Osteoblast (primary cell): ENCODE measurements around the gene GTF3C2. TPM values are rescaled to one million over a fixed set of nuclear protein-coding genes. Genes with fewer than 3 reads are reported as not detected.

Experiments used
- DNase-seq: peaks from one replicate; pipeline ENCODE4 v3.0.0; 2011; ENCODE audit warnings: low spot score, mixed read lengths; ENCODE audit not compliant: insufficient read length; ENCODE audit errors: missing footprints
- H2AFZ ChIP-seq: 2 replicates; pipeline ENCODE4 v1.6.0; 2011; ENCODE audit warnings: mild to moderate bottlenecking, low read length
- H3K27ac ChIP-seq: 2 replicates; pipeline ENCODE4 v1.5.1; 2011; ENCODE audit warnings: mild to moderate bottlenecking, low read depth, low read length, moderate library complexity
- H3K27me3 ChIP-seq: 2 replicates; pipeline ENCODE4 v1.6.0; 2012; ENCODE audit warnings: mild to moderate bottlenecking, control low read depth, inconsistent platforms, low read length, moderate library complexity; ENCODE audit not compliant: insufficient read depth
- H3K36me3 ChIP-seq: 2 replicates; pipeline ENCODE4 v1.5.1; 2011; ENCODE audit warnings: mild to moderate bottlenecking, low read length, control low read depth, moderate library complexity; ENCODE audit not compliant: insufficient read depth
- H3K4me1 ChIP-seq: 2 replicates; pipeline ENCODE4 v1.5.1; 2011; ENCODE audit warnings: mild to moderate bottlenecking, low read length, control low read depth, moderate library complexity; ENCODE audit not compliant: insufficient read depth
- H3K4me2 ChIP-seq: 2 replicates; pipeline ENCODE4 v1.6.0; 2011; ENCODE audit warnings: mild to moderate bottlenecking, low read length; ENCODE audit not compliant: insufficient read depth
- H3K4me3 ChIP-seq: fragments of 200-600 bp; sonication (generic); 3 replicates; pipeline ENCODE4 v1.5.1; 2012; ENCODE audit warnings: mild to moderate bottlenecking, low read length, inconsistent platforms; ENCODE audit not compliant: insufficient read depth
- H3K79me2 ChIP-seq: 2 replicates; pipeline ENCODE4 v1.6.0; 2012; ENCODE audit warnings: mild to moderate bottlenecking, low read length, control low read depth, inconsistent platforms; ENCODE audit not compliant: insufficient read depth
- H3K9me3 ChIP-seq: 2 replicates; pipeline ENCODE4 v1.5.1; 2011; ENCODE audit warnings: low read depth, low read length, control low read depth
- H4K20me1 ChIP-seq: 2 replicates; pipeline ENCODE4 v1.6.0; 2012; ENCODE audit warnings: mild to moderate bottlenecking, low read length, control low read depth; ENCODE audit not compliant: insufficient read depth
- CTCF ChIP-seq: IDR thresholded peaks from 2 replicates; pipeline ENCODE4 v1.5.1; 2011; ENCODE audit warnings: mild to moderate bottlenecking, low read depth, low read length, moderate library complexity; ENCODE audit errors: extremely low read depth
- total RNA-seq: library from RNA; depleted of rRNA; stranded (reverse); fragments of >200 nt; gene quantifications from 2 replicates; pipeline ENCODE4 v1.2.3, GENCODE V29; 2012

Gene GTF3C2
- total RNA-seq, 1 donor, result 34.4 TPM

DNA sequence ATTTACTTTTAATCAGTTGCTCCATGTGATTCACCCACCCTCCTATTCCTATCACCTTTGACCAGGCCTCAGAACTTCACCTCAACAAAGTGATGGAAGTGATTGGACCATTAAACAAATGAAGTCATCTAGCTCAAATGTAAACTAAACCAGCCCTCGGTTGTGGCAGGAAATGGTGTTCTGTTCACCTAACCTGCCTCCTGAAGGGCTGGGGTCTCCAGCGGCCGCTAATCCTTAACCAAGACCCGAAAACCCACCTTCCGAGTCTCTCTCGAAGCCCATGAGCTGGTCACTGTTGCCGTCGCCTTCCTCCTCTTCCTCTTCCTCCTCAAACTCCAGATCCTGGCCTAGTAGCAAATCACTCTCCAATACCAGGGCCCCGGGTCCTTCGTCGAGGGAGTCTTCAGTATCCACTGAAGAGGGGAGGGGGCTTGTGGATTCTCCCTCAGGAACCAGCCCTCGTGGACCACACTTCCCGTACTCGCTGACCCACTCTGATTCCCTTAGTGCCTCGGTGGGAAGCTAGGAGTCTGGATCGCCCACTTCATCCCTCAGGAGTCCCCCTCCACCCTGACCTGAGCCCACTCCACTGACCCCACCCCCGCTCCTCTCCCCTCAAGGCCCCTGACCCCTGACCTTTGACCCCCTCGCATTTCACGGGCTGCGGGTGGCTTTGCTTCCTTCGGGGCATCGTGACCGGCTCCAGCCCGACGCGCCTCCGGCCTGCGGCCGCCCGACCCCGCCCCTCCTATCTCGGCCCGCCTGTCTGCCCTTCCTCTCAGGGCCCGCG is 23.5 kb upstream of the GTF3C2 start:
- peak; percentile 62 for DNase-seq
- TF ChIP-seq CTCF, result no peak
- Histone ChIP-seq H3K36me3 (peaks cover 74% of the 10 kb centered on the region), H4K20me1 (peaks cover 15% of the 10 kb centered on the region), H2AFZ (no peak overlapping the region), H3K4me1 (peaks cover 14% of the 10 kb centered on the region), H3K4me3 (peak overlapping the region; percentile 90), H3K9me3 (no peaks in the 10 kb centered on the region), H3K27me3 (no peaks in the 10 kb centered on the region), H3K27ac (peak overlapping the region; percentile 89), H3K4me2 (peak overlapping the region; percentile 99), H3K79me2 (peaks cover 43% of the 10 kb centered on the region)

DNA sequence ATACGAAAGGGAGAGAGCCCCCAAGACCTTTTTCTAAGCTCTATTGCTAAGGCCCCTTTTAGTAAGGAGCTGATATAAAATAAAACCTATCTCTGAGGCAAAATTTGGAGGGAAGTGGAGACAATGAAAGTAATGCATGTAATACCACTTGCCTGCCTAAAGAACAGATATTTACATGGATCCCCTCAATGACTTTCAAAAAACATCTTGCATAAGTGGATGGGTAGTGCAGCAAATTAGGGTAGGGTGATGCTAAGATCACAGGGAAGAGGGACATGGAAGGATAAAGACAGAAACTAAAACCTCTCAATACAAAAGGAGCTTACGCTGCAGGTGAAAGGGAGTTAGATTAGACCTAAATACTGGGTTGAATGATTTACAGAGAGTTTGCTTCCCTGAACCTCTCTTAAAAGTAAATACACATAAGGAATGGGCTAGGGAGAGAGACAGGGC is 22.8 kb upstream of the GTF3C2 start:
- Histone ChIP-seq H4K20me1 (peaks cover 15% of the 10 kb centered on the region), H3K27me3 (no peaks in the 10 kb centered on the region), H2AFZ (no peak overlapping the region), H3K4me2 (peak overlapping the region; percentile 99), H3K4me1 (peaks cover 14% of the 10 kb centered on the region), H3K4me3 (peak overlapping the region; percentile 90), H3K79me2 (peaks cover 49% of the 10 kb centered on the region), H3K9me3 (no peaks in the 10 kb centered on the region), H3K36me3 (peaks cover 74% of the 10 kb centered on the region), H3K27ac (peak overlapping the region; percentile 89)
- TF ChIP-seq CTCF, result no peak
- DNase-seq, result no peak

DNA sequence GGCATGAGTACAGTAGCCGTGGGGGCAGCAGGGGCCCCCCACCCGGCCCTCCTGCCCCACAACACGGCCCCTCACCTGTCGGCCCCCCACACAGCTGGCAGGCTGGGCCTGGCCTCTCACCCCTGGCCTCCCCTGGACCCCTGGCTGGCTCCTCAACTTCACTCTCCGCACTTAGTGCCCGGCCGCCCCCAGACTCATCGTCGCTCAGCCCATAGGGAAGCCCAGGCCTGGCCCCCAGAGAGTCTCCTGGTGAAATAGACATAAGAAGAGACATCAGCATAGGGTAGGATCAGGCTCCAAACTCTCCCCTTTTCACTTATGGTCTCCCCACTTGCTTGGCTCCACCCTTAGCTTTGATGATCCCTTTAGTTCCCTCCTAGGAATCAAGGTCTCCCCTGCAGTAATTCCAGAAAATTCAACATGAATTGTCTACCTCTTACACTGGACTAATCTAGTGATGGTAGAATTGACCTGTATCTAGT is 22.3 kb upstream of the GTF3C2 start:
- H3K9me3 ChIP-seq, result no peaks in the 10 kb centered on the region
- H3K36me3 ChIP-seq, result peaks cover 76% of the 10 kb centered on the region
- peak overlapping the region; percentile 99 for H3K4me2 ChIP-seq
- peak overlapping the region; percentile 89 for H3K27ac ChIP-seq
- peak; percentile 74 for DNase-seq
- no peaks in the 10 kb centered on the region for H3K27me3 ChIP-seq
- TF ChIP-seq CTCF, result no peak
- H4K20me1 ChIP-seq, result peaks cover 15% of the 10 kb centered on the region
- peak overlapping the region; percentile 90 for H3K4me3 ChIP-seq
- H2AFZ ChIP-seq, result no peak overlapping the region
- H3K79me2 ChIP-seq, result peaks cover 53% of the 10 kb centered on the region
- peaks cover 14% of the 10 kb centered on the region for H3K4me1 ChIP-seq

GRCh38 chr2:27378096-27378808 is 21.7 kb upstream of the GTF3C2 start:
- H3K4me3 ChIP-seq, result no peak overlapping the region
- H3K4me2 ChIP-seq, result no peak overlapping the region
- peaks cover 59% of the 10 kb centered on the region for H3K79me2 ChIP-seq
- H3K9me3 ChIP-seq, result no peaks in the 10 kb centered on the region
- no peak for DNase-seq
- H3K36me3 ChIP-seq, result peaks cover 76% of the 10 kb centered on the region
- peak; percentile 38 for TF ChIP-seq CTCF
- no peak overlapping the region for H2AFZ ChIP-seq
- no peaks in the 10 kb centered on the region for H3K27me3 ChIP-seq
- peak overlapping the region; percentile 17 for H3K27ac ChIP-seq
- peaks cover 15% of the 10 kb centered on the region for H4K20me1 ChIP-seq
- peaks cover 14% of the 10 kb centered on the region for H3K4me1 ChIP-seq
